Neural cell (in vitro differentiated cells): ENCODE results near the gene GLTP. TPM values are rescaled to one million over a fixed set of nuclear protein-coding genes. Genes with fewer than 3 reads are reported as not detected.

ENCODE experiments used
- H2AFZ ChIP-seq: fragments of 200-600, 300-800 bp; sonication (generic), shearing (Covaris generic); 2 replicates; pipeline ENCODE4 v1.6.0; 2014; ENCODE audit warnings: low read depth, mild to moderate bottlenecking, antibody characterized with exemption, low read length, moderate library complexity
- H3F3A ChIP-seq: fragments of 200-600 bp; shearing (Covaris generic); 2 replicates; pipeline ENCODE4 v1.6.1; 2016; ENCODE audit warnings: mild to moderate bottlenecking, moderate library complexity, mixed read lengths, antibody characterized with exemption, low read length; ENCODE audit not compliant: insufficient read depth, poor library complexity, severe bottlenecking
- H3K27ac ChIP-seq: fragments of 200-600, 300-800 bp; sonication (generic), shearing (Covaris generic); 2 replicates; pipeline ENCODE4 v1.5.1; 2014; ENCODE audit warnings: mild to moderate bottlenecking, low read length, moderate library complexity
- H3K27me3 ChIP-seq: fragments of 300-800, 200-600 bp; sonication (generic), shearing (Covaris generic); 2 replicates; pipeline ENCODE4 v1.6.0; 2014; ENCODE audit warnings: mild to moderate bottlenecking, low read depth, low read length, moderate library complexity; ENCODE audit not compliant: insufficient read depth
- H3K36me3 ChIP-seq: fragments of 300-800, 200-600 bp; sonication (generic), shearing (Covaris generic); 2 replicates; pipeline ENCODE4 v1.5.1; 2014; ENCODE audit warnings: mild to moderate bottlenecking, antibody characterized with exemption, low read length, moderate library complexity; ENCODE audit not compliant: insufficient read depth
- H3K4me2 ChIP-seq: fragments of 300-800, 200-600 bp; sonication (generic), shearing (Covaris generic); 2 replicates; pipeline ENCODE4 v1.6.0; 2014; ENCODE audit warnings: mild to moderate bottlenecking, low read length
- H3K4me3 ChIP-seq: fragments of 300-800, 200-600 bp; sonication (generic), shearing (Covaris generic); 2 replicates; pipeline ENCODE4 v1.5.1; 2014; ENCODE audit warnings: mild to moderate bottlenecking, low read length, moderate library complexity
- H3K79me2 ChIP-seq: fragments of 200-600 bp; shearing (Covaris generic); replicated peaks from 2 replicates; pipeline ENCODE4 v1.6.0; 2014; ENCODE audit warnings: mild to moderate bottlenecking, low read length, moderate library complexity; ENCODE audit not compliant: insufficient read depth
- H3K9ac ChIP-seq: fragments of 300-800, 200-600 bp; sonication (generic), shearing (Covaris generic); 2 replicates; pipeline ENCODE4 v1.6.1; 2016; ENCODE audit warnings: mild to moderate bottlenecking, low read length, mixed read lengths
- H3K9me2 ChIP-seq: fragments of 200-600 bp; shearing (Covaris generic); 2 replicates; pipeline ENCODE4 v1.6.1; 2016; ENCODE audit warnings: mild to moderate bottlenecking, low read length, mixed read lengths; ENCODE audit not compliant: insufficient read depth
- H3K9me3 ChIP-seq: fragments of 200-600, 300-800 bp; sonication (generic), shearing (Covaris generic); 2 replicates; pipeline ENCODE4 v1.6.1; 2016; ENCODE audit warnings: mild to moderate bottlenecking, mixed run types, low read length, moderate library complexity, mixed read lengths
- H4K20me1 ChIP-seq: fragments of 200-600 bp; shearing (Covaris generic); 2 replicates; pipeline ENCODE4 v1.6.1; 2016; ENCODE audit warnings: mild to moderate bottlenecking, mixed run types; ENCODE audit not compliant: insufficient read depth
- CTCF ChIP-seq: fragments of 450-650 bp; IDR thresholded peaks from 2 replicates; pipeline ENCODE4 v1.5.1; 2014; ENCODE audit warnings: antibody characterized with exemption, mild to moderate bottlenecking, moderate library complexity; ENCODE audit not compliant: poor library complexity, severe bottlenecking
- EP300 ChIP-seq: fragments of 450-650 bp; conservative IDR thresholded peaks from 2 replicates; pipeline ENCODE4 v1.6.1; 2014; ENCODE audit warnings: antibody characterized with exemption, mild to moderate bottlenecking, moderate library complexity; ENCODE audit not compliant: poor library complexity, severe bottlenecking
- EZH2 ChIP-seq: fragments of 200-600, 300-800 bp; shearing (Covaris generic), sonication (generic); IDR thresholded peaks from 2 replicates; pipeline ENCODE4 v1.6.1; 2014; ENCODE audit warnings: antibody characterized with exemption, low read length, borderline replicate concordance, mild to moderate bottlenecking; ENCODE audit not compliant: insufficient read depth, poor library complexity, severe bottlenecking
- MXI1 ChIP-seq: fragments of 450-650 bp; conservative IDR thresholded peaks from 2 replicates; pipeline ENCODE4 v1.6.1; 2014; ENCODE audit warnings: antibody characterized with exemption, mild to moderate bottlenecking; ENCODE audit not compliant: poor library complexity, severe bottlenecking
- POLR2AphosphoS5 ChIP-seq: IDR thresholded peaks from 2 replicates; pipeline ENCODE4 v1.6.1; 2012
- RAD21 ChIP-seq: fragments of 450-650 bp; conservative IDR thresholded peaks from 2 replicates; pipeline ENCODE4 v1.6.1; 2014; ENCODE audit warnings: antibody characterized with exemption, mild to moderate bottlenecking, moderate library complexity
- SMC3 ChIP-seq: fragments of 450-650 bp; conservative IDR thresholded peaks from 2 replicates; pipeline ENCODE4 v1.6.1; 2014; ENCODE audit warnings: antibody characterized with exemption, mild to moderate bottlenecking, moderate library complexity; ENCODE audit not compliant: poor library complexity
- TAF1 ChIP-seq: IDR thresholded peaks from 2 replicates; pipeline ENCODE4 v1.6.1; 2012; ENCODE audit warnings: low read depth
- polyA plus RNA-seq: library from polyadenylated mRNA; depleted of rRNA; stranded (reverse); fragments of >200 nt; gene quantifications from 2 replicates; pipeline ENCODE4 v1.2.3, GENCODE V29; 2014
- TF ChIP-seq, protein P1 (sequence below): IDR thresholded peaks from 2 replicates; pipeline ENCODE4 v1.6.1; 2012; ENCODE audit warnings: borderline replicate concordance

GLTP gene
- polyA plus RNA-seq, 1 donor from 2014 or later = 25.0 TPM

DNA sequence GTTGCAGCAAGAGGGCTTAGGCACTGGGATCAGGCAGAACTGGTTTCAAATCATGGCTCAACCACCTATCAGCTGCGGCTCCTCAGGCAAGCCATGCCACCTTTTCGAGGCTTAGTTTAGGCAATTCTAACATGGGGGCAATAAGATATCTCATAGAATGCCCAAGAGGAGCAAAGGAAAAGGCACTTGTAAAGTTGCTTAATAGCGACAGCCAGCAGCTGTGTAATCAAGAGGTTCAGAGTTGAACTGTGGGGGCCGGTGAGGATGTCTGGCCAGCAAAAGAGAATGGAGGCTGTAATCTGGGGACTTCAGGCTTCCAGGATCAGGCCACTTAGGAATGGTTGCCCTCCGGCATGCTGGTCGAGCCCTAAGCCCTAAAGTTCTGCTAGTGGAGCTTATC is 16.7 kb upstream of the GLTP start:
- no peak for TF ChIP-seq MXI1
- no peak for TF ChIP-seq EP300
- no peak for TF ChIP-seq EZH2
- TF ChIP-seq, protein P1, sequence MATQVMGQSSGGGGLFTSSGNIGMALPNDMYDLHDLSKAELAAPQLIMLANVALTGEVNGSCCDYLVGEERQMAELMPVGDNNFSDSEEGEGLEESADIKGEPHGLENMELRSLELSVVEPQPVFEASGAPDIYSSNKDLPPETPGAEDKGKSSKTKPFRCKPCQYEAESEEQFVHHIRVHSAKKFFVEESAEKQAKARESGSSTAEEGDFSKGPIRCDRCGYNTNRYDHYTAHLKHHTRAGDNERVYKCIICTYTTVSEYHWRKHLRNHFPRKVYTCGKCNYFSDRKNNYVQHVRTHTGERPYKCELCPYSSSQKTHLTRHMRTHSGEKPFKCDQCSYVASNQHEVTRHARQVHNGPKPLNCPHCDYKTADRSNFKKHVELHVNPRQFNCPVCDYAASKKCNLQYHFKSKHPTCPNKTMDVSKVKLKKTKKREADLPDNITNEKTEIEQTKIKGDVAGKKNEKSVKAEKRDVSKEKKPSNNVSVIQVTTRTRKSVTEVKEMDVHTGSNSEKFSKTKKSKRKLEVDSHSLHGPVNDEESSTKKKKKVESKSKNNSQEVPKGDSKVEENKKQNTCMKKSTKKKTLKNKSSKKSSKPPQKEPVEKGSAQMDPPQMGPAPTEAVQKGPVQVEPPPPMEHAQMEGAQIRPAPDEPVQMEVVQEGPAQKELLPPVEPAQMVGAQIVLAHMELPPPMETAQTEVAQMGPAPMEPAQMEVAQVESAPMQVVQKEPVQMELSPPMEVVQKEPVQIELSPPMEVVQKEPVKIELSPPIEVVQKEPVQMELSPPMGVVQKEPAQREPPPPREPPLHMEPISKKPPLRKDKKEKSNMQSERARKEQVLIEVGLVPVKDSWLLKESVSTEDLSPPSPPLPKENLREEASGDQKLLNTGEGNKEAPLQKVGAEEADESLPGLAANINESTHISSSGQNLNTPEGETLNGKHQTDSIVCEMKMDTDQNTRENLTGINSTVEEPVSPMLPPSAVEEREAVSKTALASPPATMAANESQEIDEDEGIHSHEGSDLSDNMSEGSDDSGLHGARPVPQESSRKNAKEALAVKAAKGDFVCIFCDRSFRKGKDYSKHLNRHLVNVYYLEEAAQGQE = no peak
- TF ChIP-seq RAD21 = no peak
- TF ChIP-seq CTCF = no peak
- TF ChIP-seq SMC3 = no peak
- no peak for TF ChIP-seq POLR2AphosphoS5
- TF ChIP-seq TAF1 = no peak
- H3K27me3 ChIP-seq = no peaks in the 10 kb centered on the region
- no peaks in the 10 kb centered on the region for H3K79me2 ChIP-seq
- no peaks in the 10 kb centered on the region for H4K20me1 ChIP-seq
- H3K9me3 ChIP-seq = no peaks in the 10 kb centered on the region
- H3K27ac ChIP-seq = no peak overlapping the region
- H3K4me3 ChIP-seq = no peak overlapping the region
- no peaks in the 10 kb centered on the region for H3K36me3 ChIP-seq
- no peak overlapping the region for H3K9ac ChIP-seq
- no peak overlapping the region for H2AFZ ChIP-seq
- no peak overlapping the region for H3K4me2 ChIP-seq
- no peaks in the 10 kb centered on the region for H3K9me2 ChIP-seq
- no peaks in the 10 kb centered on the region for H3F3A ChIP-seq

GRCh38 chr12:109896188-109896587 is 15.8 kb upstream of the GLTP start:
- TF ChIP-seq SMC3 (no peak), MXI1 (no peak), RAD21 (no peak), EP300 (no peak), CTCF (no peak)
- TF ChIP-seq, protein P1 = no peak
- H2AFZ ChIP-seq = no peak overlapping the region
- no peaks in the 10 kb centered on the region for H3F3A ChIP-seq
- no peaks in the 10 kb centered on the region for H4K20me1 ChIP-seq
- H3K36me3 ChIP-seq = no peaks in the 10 kb centered on the region
- no peaks in the 10 kb centered on the region for H3K9me2 ChIP-seq
- H3K79me2 ChIP-seq = no peaks in the 10 kb centered on the region
- no peak overlapping the region for H3K4me3 ChIP-seq
- no peak overlapping the region for H3K27ac ChIP-seq
- H3K27me3 ChIP-seq = no peaks in the 10 kb centered on the region
- no peaks in the 10 kb centered on the region for H3K9me3 ChIP-seq
- no peak overlapping the region for H3K4me2 ChIP-seq
- no peak overlapping the region for H3K9ac ChIP-seq
